CD4-positive, alpha-beta T cell treated with Interleukin-12 subunit alpha and Interleukin-12 subunit beta, for 1 hour (primary cell): ENCODE results near the gene KIF16B.

Source experiments
- DNase-seq: peaks from one replicate; pipeline ENCODE4 v3.0.0-alpha.2; 2020

The KIF16B gene

DNA sequence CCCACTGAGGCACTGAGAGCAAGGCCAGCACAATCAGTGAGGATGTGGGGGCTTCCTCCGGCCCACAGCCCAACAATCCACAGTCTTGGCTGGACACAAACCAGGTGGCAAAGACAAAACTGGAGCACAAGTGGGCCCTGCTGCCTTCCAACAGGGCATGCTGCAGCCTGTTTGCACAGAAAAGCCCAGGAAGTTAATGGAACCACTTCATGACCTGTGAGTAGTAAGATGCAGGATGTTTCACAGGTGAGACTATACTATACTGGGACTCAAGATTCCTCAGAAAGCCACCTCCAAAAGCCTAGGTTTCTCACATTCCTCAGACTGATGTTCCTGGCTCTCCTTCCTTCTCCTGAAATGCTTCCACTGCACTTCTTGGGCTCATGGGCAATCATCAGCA lies 235.5 kb downstream of the KIF16B start:
- no peak for DNase-seq

DNA sequence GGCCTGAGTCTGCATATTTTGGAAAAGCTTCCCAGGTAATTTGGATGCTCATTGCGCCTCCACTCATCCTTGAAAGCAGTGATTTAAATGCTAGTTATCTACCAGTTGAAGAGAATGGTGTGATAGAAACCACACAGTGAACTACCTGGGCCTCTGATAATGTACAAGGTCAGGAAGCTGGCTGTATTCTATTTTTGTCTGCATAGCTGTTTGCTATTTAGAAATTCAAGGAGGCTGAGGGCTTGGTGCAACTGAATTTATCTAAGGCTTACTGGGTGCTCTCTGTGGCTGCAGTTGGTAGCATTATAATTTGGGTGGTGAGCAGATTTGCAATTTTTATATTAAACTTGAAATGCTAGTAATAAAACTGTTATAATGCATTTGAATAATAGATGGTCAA lies 245.6 kb downstream of the KIF16B start:
- no peak for DNase-seq

DNA sequence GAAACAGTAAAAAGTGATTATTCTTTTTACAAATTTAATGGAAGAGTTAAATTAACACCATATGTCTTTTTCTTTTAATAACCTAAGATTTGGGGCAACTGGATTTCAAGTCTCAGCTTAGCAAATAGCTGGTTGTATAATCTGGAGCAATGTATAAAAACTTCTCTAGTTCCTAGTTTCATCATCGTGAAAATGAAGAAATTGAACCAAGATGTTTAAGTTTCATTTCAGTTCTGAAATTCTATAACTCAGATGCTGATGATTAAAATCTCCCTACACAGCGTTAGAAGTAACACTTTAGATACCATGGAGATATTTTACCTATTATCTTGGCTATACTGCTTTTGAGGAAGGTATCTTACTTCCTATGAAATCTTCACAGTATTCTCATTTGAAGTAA lies 252.0 kb downstream of the KIF16B start:
- no peak for DNase-seq

DNA sequence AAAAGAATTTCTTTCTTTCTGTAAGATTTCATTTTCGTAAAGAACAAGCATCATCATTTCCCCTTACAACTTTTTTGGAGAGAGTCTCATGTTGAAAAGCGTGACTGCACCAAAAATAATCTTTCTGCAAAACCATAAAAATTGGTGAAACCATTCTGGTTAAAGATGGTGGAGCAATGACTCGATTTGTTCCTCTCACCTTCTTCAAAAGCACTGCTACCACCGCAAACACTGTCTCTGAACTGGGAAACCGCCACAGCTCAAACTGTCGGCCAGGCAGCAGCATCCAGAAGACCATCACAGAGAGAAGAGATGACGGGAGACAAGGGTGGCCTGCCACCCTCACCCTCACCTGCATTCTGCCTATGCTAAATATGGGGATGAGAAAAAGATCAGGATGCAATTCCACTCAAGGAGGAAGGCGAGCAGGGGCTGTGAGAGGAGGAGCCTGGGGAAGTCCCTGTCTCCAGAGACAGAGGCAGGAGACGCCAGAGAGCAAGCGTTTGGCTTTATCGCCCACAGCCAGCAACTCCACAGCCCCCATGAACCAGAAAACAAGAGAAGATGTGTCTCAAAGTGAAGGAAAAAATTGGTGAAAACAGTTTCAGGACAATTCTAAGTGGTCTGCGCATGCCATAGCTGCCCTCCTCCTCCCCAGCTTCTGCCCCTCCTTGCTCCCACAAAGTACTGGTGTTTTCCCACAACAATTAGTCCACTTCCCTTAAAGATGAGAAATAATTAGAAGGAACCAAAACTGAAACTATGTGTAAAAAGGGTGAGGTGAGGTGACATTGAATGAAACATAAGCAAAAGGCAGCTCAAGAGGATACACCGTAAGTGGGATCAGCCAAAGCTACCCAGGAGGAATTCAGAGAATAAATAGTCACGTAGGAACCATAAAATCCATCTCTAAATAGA lies 255.5 kb downstream of the KIF16B start:
- DNase-seq: no peak

DNA sequence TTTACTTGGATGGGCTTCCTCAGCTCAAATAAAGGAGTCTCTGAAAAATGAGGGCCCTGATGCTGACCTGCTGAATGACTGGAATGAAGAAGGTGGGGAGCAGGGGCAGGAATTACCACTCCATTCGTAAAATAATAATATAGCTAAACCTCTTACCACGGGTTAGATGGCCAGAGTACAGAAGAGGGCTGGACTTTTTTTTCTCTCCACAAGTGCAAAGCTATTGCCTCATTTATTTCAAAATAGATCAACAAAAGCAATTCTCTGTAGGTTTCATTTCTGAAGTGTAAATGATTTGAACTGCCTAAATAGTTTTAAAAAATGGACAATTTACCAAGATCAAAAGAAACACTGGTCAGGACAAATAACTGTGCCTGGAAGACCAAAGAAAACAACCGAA lies 256.7 kb downstream of the KIF16B start:
- DNase-seq: no peak

DNA sequence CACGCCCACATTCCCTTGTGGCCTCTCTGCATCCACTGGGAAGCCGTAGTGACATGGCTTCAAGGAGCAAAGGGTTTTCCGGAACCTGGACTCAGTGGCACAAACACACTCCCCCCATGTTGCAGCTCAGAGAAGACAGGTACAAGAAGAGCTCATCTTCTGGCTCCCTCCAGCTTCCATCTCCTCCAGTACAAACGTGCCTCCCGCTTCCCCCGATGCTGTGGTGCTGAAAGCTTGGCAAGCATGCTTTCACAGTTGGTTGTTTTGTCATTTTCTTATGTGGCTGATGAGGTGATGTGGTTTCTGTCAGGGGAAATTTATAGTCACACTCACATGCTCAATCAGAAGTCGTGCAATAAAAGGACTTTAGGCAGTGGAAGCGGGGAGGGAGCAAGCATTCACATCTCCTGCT lies 258.5 kb downstream of the KIF16B start:
- DNase-seq: no peak

DNA sequence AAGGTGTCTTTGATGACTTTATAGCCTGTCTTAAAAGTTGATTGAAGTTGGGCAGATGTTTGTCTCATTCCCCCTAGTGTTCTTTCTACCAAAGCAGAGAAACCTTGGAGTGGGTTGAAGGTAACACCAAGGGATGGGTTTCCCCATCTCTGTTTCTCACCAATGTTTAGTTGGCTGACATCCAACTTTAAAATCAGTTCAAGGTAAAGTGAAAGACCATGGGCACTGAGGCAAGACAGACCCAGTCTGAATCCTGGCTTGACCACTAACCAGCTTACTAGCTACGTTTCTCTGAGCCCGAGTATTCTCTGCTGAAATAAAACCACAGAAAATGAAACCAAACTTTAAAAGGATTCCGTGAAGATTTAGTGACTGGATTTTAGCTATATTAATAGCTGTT lies 258.9 kb downstream of the KIF16B start:
- no peak for DNase-seq

DNA sequence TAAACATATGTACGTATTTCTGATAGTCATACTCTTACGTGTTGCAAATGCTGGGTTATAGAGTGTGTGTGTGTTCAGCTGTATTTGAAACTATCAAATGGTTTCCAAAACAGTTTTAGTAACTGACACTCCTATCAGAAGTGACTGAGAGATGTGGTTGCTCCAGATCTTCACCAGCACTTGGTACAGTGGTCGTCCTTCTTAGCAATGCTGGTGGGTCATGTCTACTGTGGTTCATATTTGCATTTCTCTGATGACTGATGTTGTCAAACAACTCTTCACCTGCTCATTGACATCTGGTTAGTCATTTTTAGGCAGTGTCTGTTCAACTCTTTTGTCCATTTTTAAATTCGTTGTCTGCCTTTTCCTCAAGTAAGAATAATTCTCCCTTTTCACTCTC lies 259.3 kb downstream of the KIF16B start:
- DNase-seq: no peak

DNA sequence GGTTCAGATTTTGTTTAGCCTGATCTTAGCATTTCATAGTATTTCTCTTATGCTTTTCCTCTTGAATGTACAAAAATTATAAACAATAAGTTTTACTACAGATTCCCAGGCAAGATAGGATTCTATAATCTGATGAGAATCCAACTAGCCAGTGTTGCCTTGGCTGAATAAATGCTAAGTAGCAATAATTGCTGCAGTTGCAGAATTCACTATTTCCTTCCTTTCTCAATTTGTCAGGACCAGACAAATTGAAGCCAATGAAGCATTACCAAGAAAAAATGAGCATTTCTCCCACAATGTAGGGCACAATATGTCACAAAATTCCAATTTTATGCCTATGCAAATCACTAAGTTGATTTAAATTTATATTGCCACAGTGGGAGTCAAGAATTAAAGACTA lies 260.2 kb downstream of the KIF16B start:
- no peak for DNase-seq

DNA sequence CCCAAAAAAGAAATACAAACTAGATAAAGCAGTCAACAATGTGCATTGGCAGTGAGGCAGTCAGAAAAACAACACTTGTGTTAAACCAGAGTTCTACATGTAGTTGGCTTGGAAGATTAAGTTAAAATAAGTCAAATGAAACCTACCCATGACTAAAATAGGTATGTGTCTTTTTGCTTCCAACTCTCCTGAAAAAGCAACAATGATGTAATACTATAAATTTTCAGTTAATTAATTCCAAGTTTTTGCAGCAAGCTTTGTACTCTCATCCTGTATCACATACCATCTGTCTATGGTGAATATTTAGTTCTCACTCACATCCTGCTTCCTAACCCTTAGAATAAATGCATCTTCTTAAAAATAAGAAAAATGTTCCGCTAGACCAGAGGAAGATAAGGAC lies 261.5 kb downstream of the KIF16B start:
- DNase-seq: no peak

DNA sequence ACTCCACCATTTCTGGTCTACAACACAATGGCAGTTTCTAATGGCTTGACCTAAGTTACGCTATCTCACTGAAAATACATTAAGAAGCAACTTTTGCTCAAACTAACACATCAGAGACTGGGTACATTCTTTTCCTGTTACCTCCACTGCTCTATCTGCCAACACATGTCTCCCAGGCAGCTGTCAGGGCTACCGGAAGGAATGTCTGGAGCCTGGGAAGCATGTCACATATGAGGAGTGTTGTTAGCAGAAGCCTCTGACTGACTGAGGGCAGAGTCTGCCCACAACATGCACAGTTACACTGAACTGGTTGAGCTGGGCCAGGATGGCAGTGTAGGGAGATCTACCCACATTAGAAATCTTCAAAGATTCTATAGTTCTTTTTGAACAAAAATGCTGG lies 264.5 kb downstream of the KIF16B start:
- no peak for DNase-seq

DNA sequence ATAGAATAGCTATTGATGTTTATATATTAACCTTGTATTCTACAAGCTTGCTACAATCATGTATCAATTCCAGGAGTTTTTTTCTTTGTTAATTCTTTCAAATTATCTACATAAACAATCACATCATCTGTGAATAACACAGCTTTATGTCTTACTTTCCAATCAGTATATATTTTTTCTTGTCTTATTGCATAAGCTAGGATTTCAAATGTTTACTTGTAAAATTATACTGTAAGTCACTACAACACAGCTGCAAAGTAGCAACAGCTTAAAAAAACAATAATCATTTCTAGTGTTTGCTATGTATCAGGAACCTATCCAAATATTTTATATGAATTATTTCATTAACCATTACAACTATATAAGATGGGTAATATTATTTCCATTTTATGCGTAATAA lies 270.4 kb downstream of the KIF16B start:
- DNase-seq: no peak

DNA sequence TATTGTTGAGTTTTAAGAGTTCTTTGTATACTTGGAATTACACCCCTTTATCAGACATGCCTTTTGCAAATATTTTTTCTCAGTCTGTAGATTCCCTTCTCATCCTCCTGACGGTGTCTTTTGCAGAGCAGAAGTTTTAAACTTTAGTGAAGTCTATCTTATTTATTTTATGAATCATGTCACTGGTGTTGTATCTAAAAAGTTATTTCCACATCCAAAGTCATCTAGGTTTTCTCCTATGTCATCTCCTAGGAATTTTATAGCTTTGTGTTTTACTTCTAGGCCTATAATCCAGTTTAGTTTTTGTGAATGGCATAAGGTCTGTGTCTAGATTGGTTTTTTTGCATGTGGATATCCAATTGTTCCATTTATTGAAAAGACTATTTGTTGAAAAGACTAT lies 271.3 kb downstream of the KIF16B start:
- DNase-seq: no peak

DNA sequence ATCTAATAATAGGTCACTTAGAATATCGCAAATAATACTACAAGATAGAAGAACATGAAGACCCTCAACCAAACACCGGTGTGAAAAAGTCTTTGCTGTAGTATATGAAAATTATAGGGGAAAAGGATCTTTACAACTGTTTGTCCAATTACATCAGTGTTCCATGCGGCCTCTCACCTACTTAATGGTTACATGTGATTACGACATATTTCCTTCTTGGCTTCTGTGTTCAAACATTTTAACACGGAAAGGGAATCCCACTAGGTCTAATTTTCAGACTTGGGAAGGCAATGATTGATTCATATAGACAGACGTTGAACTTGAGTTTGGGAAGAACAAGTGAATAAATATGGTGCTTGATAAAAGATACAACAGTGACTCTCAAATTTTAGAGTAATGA lies 273.4 kb downstream of the KIF16B start:
- no peak for DNase-seq

DNA sequence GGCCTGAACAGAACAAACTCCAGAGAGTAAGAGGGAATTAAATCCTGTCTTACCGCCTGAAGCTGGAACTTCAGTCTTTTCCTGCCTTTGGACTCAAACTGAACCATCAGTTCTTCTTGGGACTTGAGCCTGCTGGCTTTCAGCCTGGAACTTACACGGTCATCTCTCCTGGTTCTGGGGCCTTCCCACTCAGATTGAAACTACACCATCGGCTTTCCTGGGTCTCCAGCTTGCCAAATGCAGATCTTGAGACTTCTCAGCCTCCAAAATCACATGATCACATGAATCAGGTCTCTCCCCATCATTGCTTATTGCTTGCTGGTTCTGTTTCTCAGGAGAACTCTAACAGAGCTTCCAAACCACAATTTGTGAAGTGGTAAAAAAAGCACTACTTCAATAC lies 276.3 kb downstream of the KIF16B start:
- no peak for DNase-seq

DNA sequence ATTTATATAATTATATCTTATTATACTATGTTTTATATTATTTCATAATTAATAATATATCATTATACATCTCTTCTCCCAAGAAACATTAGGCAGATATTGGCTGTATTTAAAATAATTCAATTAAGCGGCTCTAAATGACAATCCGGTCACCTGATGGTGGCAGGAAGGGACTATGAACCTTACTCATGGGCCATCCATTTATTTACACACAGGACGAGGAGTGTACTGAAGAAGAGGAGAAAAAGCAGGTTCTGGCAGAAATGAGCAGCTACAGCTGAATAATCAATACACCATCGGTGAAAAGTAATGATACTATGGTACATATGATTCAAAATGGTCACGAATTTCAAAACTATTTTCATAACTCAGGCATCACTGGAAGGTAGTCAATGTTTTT lies 277.7 kb downstream of the KIF16B start:
- DNase-seq: no peak

DNA sequence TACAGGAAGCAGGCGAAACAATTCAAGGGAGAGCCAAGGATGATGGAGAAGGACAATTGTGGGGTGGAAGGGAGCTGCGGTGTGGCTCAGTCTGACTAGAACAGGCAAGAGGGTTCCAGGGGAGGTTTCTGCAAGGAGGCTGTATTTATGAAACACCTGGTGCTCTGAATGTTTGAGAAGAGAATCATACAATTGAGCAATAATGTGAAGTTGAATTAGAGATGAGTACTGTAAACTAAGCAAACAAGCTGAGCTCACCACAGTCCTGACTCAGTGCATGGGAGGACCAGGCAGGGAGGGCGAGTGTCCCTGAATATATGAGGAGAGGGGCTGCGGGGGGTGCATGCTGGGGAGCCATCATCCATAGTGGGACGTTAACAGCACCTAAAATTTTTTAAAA lies 279.7 kb downstream of the KIF16B start:
- no peak for DNase-seq

DNA sequence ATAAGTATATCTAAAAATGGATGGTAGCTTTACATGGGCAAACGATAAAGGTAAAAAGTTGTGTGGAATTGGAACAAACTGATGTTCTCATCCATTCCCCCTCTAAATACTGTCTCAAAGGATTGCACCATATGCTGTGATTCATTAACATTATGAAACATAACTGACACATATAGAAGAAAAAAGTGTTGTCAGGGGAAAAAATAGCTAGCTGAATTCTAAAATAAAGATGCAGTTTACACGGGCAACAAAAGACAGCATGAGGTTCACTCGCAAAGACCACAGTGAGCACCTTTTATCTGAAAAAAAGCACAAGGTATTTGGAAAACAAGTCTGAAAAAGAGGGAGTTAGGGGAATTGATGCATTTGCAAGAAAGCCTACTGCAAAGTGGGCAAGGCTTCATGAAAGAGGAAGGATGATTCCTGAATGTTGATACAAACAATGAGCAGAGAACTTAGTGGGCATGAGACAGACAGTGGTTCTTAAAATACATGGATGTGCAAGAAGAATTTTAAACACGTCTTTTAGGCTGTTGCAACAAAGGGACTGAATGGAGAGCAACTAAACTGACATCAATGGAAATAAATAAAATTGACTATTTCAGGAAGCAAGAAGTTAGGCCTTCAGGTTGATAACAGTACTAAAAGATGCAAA lies 280.9 kb downstream of the KIF16B start:
- DNase-seq: no peak

DNA sequence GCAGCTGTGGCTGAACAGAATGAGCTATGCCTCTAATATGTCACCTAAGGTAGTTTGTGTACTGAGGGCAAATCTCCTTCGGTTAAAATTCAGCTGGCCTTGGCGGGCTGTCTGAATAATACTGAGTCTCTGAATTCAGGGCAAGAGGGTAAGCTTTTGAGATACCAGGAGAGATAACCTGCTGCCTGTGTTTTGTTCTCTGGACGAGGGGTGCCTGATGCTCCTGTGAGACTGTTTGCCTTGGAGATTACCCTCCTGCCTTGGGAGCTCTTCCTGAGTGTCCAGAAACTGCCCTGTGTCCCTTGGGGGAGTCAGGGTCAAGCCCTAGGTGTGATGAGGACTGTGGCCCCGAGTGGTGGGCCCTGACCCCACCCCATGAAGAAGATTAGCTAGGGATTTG lies 282.9 kb downstream of the KIF16B start:
- DNase-seq: no peak

DNA sequence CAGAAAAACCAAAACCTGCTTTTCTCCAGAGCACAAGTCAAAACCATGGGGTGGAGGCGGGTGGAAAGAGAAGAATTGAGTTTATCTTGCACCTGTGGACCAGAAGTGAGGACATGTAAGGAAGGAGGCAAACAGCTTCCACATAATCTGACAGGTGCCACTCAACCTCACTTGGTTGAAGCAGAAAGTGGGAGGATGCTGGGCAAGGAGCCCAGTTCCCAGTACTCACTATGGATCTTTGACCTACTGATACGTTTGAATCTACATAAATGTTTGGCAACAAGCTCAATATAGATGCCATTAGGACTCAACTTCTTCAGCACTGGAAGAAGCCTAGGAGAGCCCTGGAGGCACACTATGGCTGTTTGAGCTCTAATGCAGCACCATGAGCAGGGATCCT lies 285.5 kb downstream of the KIF16B start:
- no peak for DNase-seq

DNA sequence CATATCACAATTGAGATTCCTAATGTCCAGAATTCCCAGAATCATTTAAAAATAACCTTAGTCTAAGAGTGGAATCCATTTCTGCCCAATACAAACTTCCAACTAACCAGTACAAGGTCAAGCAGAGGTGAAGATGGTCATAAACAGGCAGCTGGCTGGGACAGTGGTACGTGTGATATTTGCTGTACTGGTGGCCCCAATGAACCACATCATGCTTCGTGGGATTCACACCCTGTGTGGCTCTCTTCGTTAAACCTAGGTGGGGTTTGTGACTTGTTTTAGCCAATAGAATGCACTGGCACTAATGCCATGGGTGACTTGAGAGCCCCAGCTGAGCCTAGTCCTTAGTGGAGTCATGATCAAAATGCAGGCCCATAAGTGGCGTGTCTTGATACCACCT lies 286.6 kb downstream of the KIF16B start:
- no peak for DNase-seq

DNA sequence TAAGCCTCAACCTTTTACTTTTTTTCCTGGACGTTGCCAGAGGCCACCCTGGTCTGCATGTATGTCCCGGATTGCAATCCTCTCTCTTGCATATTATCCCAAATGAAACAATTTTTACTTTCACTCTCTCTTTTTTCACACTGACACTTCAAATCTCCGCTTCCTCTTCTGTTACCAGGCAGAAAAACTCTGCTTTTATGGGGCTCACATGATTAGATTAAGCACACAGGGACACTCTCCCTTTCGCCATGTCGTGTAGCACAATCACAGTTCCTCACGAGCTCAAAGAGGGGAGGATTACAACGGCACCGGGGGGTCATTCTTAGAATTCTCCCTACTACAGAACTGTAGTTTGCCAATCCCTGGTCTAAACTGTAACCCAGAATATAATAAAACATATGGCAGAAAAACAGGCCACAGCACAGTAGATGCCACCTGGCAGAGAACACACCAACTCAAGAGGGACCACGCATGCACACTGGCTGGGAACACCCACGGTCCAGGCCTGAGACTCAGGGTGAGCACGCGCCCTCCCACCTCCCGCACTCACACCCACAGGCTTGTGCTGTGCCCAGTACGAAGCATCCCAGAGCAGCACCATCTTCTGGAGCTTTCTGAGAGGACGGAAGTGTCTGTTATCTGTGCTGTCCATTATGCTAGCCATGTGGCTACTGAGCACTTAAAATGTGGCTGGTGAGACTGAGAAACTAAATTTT lies 288.7 kb downstream of the KIF16B start:
- no peak for DNase-seq

DNA sequence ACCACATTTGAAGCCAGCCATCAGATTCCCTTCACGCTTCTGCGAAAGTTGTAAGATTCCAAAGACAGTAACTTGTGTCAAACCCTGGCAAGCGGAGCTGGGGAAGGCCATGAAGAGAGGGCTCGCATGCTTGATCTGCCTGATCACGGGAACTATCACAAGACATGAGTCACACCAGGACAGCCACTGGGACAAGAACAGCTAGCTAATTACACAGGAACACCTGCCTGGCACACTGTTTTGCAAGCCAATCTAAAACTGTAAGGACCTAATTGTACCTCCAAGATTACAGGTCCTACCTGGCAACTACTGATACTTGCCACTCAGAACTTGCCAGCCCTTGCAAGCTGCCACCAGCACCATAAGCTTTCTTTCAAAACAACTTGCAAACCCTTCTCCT lies 289.3 kb downstream of the KIF16B start:
- DNase-seq: no peak

DNA sequence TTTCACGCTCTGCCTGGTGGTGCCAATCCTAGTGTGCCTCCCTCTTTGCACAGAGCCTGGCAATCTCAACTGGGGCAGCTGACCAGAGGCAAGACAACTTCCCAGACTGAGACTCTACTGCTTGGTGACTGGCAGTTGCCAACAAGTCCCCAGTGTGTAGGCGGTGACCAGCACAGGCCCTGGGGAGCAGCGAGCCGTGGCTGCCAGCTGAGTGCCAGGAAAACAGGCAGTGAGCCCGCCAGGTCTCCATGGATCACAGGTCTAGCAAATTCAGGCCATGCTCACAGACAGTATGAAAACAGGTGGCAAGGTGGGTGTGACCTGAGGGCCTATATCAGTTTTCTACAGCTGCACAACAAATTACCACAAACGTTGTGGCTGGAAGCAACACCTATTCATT lies 289.9 kb downstream of the KIF16B start:
- no peak for DNase-seq
